ENCODE data around the gene PYROXD2. TPM values are rescaled to one million over a fixed set of nuclear protein-coding genes. Genes with fewer than 3 reads are reported as not detected.

PYROXD2 gene
- 2.1 and 17.1 TPM in 2 replicates for total RNA-seq

GRCh38 chr10:98414932-98415730 is at the start of gene PYROXD2:
Gene PYROXD2 (minus strand): TSS chr10:98415182. CDS start chr10:98415135, 47 bp downstream.

DNA sequence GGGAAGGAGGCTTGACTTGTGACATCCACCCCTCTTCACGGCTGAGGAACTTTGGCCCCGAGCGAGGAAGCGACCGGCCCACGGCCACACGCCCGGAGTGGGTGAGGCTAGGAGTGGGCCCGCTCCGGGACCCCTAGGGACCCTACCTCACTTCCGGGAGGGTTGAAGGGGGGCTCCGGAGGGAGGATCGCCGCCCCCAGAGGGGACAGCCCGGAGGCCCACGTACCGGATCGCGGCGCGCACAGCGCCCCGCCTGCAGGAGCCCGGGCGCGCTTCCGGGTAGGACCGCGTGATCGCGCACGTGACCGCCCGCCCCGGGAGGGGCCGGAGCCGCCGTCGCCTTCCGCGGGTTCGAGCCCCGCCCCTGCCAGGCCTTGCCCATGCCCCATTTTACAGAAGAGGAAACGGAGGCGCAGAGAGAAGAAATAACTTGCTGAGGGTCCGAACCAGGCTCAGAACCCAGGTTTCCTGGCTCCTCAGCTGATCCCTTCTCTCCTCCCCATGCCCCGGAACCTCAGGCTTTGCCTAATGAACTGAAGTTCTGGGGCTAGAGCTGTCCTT is 31.8 kb upstream of the PYROXD2 start, which contains the start of gene HPS1:
TSS of gene HPS1 (minus strand) at position 275 of the 561 bp plus-strand sequence. CDS start 3,695 bp downstream, outside the sequence.

Other genes with a start within 250 kb of the PYROXD2 start
- 0.64 and 5.3 TPM in 2 replicates for gene LOXL4, start 147.0 kb downstream of the PYROXD2 start, total RNA-seq
- gene HPS1, start 31.8 kb upstream of the PYROXD2 start, total RNA-seq, result 19.0 and 19.8 TPM in 2 replicates

Data from tracheal epithelial cell (primary cell).